HG03378 (cell line): Measurements from ENCODE around the gene PRRG2.
A peak's percentile ranks its signal among the peaks of the same experiment; 100 is the strongest.

ENCODE experiments used
- ATAC-seq: cut with Tn5 transposase; IDR thresholded peaks from one replicate; pipeline ENCODE4 v1.9.1; 2021; ENCODE audit warnings: mild to moderate bottlenecking, moderate library complexity; ENCODE audit not compliant: unreplicated experiment

Gene PRRG2

GRCh38 chr19:49556412-49557398, 24.4 kb upstream of the PRRG2 start:
- ATAC-seq: no peak

DNA sequence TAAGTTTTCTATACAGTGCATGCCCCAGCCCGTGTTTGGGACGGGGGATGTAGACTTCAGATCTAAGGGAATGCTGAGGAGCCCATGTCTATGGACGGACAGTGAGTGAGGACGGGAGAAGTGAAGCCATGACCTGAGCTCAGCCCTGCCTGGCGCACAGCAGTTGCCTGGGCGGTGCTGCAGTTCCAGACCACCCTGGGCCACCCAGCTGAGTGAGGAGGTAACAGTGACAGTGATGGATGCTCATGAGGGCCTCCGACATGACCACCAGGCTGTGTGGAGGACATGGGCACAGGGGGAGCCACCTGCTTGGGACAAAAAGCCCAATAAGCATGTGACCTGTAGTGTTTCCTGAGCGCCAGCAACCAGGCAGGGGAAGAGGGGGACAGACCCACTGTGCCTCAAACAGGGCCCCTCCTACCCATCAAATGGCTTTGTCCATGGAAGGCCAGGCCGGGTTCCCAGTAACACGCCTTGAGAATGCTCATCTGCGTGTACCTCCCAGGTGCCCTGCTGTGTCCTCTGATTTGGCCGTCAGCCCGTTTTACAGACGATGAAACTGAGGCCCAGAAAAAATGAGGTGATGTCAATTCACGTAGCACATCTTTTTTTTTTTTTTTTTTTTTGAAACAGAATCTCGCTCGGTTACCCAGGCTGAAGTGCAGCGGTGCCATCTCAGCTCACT, 23.3 kb upstream of the PRRG2 start:
- ATAC-seq: no peak

- no peak for ATAC-seq
Observed at GRCh38 chr19:49558591-49558990, 22.5 kb upstream of the PRRG2 start.

- no peak for ATAC-seq
Observed at GRCh38 chr19:49559443-49559842, 21.7 kb upstream of the PRRG2 start.

- ATAC-seq: no peak
Observed at GRCh38 chr19:49559928-49560327, 21.2 kb upstream of the PRRG2 start.

DNA sequence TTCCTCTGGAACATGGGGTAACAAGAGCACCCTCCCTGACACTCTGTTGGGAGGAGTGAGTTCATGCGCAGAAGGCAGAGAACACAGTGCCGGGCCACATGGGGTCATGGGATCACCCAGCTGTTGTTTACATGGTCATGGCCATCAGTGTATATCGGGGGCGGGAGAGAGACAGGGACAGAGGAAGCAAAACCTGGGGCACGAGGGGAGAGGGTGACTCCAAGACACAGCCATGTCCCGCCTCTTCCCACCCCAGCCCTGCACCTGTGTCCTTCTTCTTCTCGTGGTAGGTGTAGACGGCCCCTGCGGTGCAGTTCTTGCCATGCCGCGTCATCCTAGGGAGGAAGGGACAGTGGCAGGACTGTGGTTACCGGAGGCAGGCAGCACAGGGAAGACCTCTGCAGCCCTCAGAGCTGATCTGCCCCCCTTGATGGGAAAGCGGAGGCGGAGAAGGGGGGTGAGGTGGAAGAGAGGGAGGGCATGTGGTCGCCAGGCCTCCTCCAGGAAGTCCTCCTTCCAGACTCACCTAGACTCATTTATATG, 20.7 kb upstream of the PRRG2 start:
- no peak for ATAC-seq

- no peak for ATAC-seq
Observed at GRCh38 chr19:49564616-49565045, 16.5 kb upstream of the PRRG2 start.

GRCh38 chr19:49565261-49565660, 15.9 kb upstream of the PRRG2 start:
- no peak for ATAC-seq

DNA sequence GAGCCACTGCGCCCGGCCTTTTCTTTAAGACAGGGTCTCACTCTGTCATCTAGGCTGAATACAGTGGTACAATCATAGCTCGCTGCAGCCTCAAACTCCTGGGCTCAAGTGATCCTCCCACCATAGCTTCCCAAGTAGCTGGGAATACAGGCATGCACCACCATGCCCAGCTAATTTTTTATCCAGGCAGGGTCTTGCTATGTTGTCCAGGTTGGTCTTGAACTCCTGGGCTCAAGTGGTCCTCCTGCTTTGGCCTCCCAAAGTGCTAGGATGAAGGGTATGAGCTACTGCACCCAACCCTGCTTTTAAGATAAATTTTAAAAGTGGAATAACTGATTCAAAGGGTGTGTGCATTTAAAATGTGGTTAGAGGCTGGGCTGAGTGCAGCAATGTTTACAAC, 14.8 kb upstream of the PRRG2 start:
- no peak for ATAC-seq

GRCh38 chr19:49567861-49568441, 13.2 kb upstream of the PRRG2 start:
- ATAC-seq: no peak

DNA sequence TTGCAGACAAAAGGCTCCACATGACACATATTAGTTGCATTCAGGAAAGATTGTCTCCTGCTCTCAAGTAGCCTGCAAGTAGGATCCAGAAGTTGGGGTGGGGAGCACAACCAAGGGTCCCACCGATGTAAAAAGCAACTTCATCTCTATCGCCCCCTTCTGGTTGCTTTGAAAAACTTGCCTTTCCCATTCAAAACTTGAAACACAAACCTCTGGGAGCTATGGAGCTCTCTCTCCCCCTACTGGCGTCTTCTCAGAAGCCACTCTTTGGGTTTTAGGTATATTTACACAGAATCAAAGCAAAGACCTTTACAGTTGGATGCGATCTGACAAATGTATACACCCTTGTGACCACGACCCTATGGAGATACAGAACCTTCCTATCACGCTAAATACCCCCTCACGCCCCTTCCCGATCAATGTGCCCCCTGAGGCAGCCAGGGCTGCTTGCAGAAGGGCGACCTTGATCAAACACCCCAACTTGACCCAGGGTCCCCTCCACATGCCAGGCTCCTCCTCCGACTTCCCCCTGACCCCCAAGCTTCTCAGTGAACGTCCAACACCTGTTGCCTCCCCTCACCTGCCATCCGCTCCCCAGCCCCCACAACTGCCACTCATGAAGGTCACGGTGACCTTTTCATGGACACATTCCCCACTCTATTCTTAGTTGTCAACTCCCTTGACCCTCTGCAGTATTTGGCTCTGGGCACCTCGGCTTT, 10.8 kb upstream of the PRRG2 start:
- ATAC-seq: no peak

DNA sequence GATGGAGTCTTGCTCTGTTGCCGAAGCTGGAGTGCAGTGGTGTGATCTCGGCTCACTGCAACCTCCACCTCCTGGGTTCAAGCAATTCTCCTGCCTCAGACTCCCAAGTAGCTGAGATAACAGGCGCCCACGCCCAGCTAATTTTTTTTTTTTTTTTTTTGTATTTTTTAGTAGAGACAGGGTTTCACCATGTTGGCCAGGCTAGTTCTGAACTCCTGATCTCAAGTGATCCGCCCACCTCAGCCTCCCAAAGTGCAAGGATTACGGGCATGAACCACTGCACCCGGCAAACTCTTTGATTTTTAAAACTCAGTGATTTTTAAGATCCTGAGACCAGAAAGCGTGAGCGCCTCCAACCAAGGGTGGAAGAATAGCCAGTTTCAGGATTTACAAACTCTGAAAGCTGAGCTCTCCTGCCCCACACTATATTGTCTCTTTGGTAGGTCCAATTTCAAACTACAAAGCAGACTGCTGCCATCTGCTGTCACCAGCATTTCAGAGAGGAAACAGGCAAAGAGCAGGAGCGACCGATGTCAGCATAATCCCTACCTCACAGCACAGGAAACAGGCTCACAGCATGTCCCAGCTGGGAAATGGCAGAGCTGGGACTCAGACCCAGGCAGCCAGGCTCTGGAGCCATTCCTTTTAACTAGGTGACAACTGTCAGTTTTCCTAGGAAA, 10.0 kb upstream of the PRRG2 start:
- ATAC-seq: no peak

- ATAC-seq: no peak
Observed at GRCh38 chr19:49573009-49573408, 8.1 kb upstream of the PRRG2 start.

GRCh38 chr19:49573425-49573824, 7.7 kb upstream of the PRRG2 start:
- no peak for ATAC-seq

DNA sequence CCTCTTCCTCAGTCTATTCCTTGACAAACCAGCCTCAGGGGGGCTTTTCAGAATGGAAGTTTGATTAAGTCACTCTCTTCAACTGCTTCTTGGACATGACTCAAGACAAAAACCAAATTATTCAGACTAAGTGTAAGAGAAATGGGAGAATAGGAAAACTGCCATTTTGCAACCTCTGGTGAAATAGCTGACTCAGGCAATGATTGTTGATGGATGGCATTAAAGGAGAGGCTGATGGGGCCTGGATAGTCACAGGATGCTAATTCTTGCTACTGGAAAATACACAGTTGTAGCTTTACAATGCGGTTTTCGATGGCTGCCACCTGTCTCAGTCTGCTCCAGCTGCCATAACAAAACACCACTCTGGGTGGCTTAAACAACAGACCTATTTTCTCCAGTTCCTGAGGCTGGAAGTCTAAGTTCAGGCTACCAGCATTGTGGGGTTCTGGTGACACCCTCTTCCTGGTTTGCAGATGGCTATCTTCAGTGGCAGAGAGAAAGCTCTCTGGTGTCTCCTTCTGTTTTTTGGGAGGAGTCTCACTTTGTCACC, 6.8 kb upstream of the PRRG2 start:
- no peak for ATAC-seq

DNA sequence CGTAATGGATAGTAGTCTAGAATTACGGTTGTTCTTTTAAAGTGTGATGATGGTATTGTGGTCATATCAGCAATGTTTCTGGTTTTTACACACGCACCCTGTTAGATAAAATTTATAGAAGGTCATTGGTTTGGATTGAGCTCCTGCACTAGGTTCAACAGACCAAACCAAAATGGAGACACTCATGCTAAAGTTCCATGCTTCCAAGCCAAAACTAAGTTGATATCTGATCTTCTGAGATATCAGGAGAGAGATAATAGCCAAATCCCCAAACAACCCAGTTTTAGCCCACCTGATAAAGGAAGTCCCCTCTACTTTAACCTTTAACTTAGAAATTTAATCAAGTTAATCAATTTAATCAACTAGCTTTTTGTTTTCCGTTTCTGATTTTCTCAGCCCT, 1.9 kb upstream of the PRRG2 start:
- no peak for ATAC-seq

DNA sequence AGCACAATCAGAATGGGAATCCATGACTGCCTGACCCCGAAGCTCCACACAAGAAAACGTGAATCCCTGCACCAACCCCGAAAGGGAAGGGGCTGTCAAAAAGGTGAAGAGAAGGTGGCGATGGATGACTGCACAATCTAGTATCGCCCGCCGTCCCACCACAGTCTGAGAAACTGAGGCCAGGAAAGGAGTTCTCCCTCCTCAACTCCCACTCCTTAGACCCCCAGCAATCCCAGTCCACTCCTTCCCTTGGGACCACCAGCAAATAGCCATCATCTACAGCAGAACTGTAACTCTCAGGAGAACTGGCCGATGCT, 1.2 kb upstream of the PRRG2 start:
- peak; percentile 15 for ATAC-seq

DNA sequence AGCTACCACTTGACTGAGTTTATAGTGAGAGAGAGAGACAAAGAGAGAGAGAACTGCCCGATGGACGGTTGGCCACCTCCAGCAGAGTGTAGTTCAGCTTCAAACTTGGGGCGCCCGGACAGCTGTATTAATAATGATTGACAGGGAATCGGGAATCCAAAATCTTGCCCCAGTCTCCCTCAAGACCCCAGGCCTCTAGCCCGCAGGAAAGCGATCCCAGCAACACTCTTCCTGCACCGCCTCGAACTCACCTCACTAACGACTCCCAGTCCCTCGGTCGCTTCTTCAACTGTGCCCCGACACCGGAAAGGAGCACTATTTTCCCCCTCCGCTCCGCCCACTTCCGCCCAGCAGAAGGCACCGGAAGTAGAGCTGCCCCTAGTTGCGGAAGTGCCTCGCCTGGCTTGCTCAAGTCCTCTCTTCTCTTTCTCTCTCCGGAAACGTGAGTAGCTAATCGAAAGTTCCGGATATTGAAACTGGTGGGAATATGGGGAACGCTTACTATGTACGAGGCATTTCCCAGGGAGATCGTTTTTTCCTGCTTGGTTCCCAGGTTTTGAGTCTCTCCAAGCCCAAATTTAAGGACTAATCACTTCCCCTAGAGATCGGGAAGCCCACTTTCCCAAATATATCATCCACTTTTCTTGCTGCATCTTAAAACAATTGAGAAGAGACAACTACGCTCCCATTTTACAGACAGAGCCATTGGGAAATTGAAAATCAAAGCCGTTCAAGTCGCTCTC, 681 bp upstream of the PRRG2 start, which contains the start of gene NOSIP:
NOSIP (minus strand) TSS at position 293 of the 743 bp plus-strand sequence. CDS start 19,865 bp downstream, outside the sequence.
- ATAC-seq: peak; percentile 62

DNA sequence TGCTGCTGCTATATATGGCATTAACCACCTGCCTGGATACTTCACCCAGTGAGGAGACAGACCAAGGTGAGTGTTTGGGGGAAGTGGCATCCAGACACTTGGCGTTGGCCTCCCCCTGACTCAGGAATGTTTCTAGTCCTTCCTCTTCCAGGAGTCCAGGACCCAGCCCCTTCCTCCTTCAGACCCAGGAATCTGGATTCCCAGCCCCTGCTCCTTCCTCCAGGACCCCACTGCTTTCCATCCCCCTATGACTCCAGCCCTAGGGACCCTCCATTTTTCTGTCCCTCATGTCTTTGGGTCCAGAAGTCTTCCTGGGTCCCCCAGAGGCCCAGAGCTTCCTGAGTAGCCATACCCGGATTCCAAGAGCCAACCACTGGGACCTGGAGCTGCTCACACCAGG, 2.1 kb downstream of the PRRG2 start:
- no peak for ATAC-seq
